ENCODE measurements around the gene ZAR1L. TPM values are rescaled to one million over a fixed set of nuclear protein-coding genes. Genes with fewer than 3 reads are reported as not detected.

ZAR1L gene
- total and polyA plus RNA-seq, 9 of the 15 experiments (the other 6 are each of a cell fraction or from before 2014, with no cell fraction given): not detected

DNA sequence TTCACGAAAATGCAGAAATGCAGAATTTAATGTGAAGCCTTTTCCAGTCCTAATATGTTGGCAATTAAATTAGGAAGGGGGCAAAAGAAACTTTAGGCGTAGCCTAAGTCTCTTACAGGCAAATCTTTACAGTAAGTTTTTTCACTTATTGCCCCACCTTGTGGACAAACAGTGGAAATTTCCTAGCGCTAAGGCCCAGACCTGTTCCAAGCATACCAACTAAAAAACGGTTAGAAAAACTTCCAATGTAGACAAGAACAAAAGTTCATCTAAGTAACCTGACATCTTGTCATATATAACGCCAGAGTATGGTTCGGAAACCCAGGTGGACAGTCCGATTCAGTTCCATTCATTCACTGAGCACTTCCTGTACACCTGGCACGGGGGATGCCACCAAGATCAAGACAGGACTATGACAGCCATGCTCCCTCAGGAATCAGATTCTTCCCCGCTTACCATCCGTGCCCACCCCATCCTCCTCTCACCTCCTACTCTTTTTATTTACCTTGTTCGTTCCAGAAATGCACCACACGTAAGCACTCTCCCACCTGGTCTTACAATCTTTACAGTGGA is 4.9 kb downstream of the ZAR1L start:
- ChIA-PET POLR2A (no interaction called here), CTCF (ENCODE audit: low intra/inter-chr PET ratio) (interaction anchor here (0.9 to 1.4 kb wide), 5 partner anchors 63 to 400 kb away, joined by 3 to 9 read pairs (median 4); no protein-coding TSS in a partner anchor)
- no peaks in the 10 kb centered on the region for H3K9me3 ChIP-seq (replicated peaks; ENCODE audit: control insufficient read depth, insufficient read depth, low read depth, low read length)
- H3K4me3 ChIP-seq: no peak overlapping the region
- H3K9ac ChIP-seq (ENCODE audit: insufficient read depth in 1 of 2, low read depth in 2 of 2, low read length in 2 of 2): no peak overlapping the region
- no peaks in the 10 kb centered on the region for H3K27me3 ChIP-seq (ENCODE audit: control insufficient read depth in 2 of 2, insufficient read depth in 2 of 2, low read length in 2 of 2)
- peak overlapping the region; percentile 44; the same call in 1 of the 2 replicates for H2AFZ ChIP-seq (ENCODE audit: low read depth, low read length)
- ATAC-seq (peak; percentile 88), DNase-seq (ENCODE audit: extremely low read depth in 1 of 4, low spot score in 3 of 4) (peak; percentile 14 to 53 (median 15)), FAIRE-seq (peak; percentile 84)
- in situ Hi-C loops (cut with MboI) (loop anchor here (25.0 kb wide), 1 partner anchor 398 kb away; no protein-coding TSS in a partner anchor), intact Hi-C loops (cut with micrococcal nuclease) (loop anchor here (1.0 to 5.0 kb wide), 2 partner anchors 64 to 288 kb away; no protein-coding TSS in a partner anchor)
- H3K79me2 ChIP-seq (ENCODE audit: control insufficient read depth, insufficient read depth, low read length): no peaks in the 10 kb centered on the region
- H3K9me1 ChIP-seq (ENCODE audit: control insufficient read depth, insufficient read depth, low read length): no peaks in the 10 kb centered on the region
- no peaks in the 10 kb centered on the region for H3K36me3 ChIP-seq (ENCODE audit: control insufficient read depth, insufficient read depth, low read length)
- no peak overlapping the region for H3K4me2 ChIP-seq (ENCODE audit: insufficient read depth, low read length)
- no peak overlapping the region for H3K27ac ChIP-seq (ENCODE audit: extremely low read depth, low read depth, low read length)
- BruUV-seq (replicated peaks): no TSS peak
- 10% methylated on average over 12 of the region's 12 CpGs for WGBS (ENCODE audit: insufficient coverage, low coverage, missing lambda C conversion rate)
- no peaks in the 10 kb centered on the region for H4K20me1 ChIP-seq (replicated peaks; ENCODE audit: control insufficient read depth, insufficient read depth, low read length)
- H3K4me1 ChIP-seq (replicated peaks in 1 of 2; ENCODE audit: control insufficient read depth in 2 of 2, insufficient read depth in 2 of 2, low read length in 2 of 2): peaks cover 0 to 7% of the 10 kb centered on the region in 2 experiments; a peak in 2 of 5 replicates
- TF ChIP-seq, protein P1, sequence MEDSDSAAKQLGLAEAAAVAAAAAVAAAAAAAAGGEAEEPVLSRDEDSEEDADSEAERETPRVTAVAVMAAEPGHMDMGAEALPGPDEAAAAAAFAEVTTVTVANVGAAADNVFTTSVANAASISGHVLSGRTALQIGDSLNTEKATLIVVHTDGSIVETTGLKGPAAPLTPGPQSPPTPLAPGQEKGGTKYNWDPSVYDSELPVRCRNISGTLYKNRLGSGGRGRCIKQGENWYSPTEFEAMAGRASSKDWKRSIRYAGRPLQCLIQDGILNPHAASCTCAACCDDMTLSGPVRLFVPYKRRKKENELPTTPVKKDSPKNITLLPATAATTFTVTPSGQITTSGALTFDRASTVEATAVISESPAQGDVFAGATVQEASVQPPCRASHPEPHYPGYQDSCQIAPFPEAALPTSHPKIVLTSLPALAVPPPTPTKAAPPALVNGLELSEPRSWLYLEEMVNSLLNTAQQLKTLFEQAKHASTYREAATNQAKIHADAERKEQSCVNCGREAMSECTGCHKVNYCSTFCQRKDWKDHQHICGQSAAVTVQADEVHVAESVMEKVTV (CRISPR knock-in tag; IDR thresholded peaks at IDR 0.05): 0 out of 2 replicates have a peak, but pooled peaks have one; percentile 10
- TF ChIP-seq CCAR2 (IDR thresholded peaks at IDR 0.05; ENCODE audit: low read depth, low read length): no peak
- TF ChIP-seq, protein P2, sequence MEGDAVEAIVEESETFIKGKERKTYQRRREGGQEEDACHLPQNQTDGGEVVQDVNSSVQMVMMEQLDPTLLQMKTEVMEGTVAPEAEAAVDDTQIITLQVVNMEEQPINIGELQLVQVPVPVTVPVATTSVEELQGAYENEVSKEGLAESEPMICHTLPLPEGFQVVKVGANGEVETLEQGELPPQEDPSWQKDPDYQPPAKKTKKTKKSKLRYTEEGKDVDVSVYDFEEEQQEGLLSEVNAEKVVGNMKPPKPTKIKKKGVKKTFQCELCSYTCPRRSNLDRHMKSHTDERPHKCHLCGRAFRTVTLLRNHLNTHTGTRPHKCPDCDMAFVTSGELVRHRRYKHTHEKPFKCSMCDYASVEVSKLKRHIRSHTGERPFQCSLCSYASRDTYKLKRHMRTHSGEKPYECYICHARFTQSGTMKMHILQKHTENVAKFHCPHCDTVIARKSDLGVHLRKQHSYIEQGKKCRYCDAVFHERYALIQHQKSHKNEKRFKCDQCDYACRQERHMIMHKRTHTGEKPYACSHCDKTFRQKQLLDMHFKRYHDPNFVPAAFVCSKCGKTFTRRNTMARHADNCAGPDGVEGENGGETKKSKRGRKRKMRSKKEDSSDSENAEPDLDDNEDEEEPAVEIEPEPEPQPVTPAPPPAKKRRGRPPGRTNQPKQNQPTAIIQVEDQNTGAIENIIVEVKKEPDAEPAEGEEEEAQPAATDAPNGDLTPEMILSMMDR (IDR thresholded peaks at IDR 0.05 in 2 of 3, conservative IDR thresholded peaks at IDR 0.05 in 1 of 3; ENCODE audit: insufficient read depth in 2 of 3, low read depth in 1 of 3, low read length in 3 of 3): peak; percentile 43 to 64 (median 54); a peak in 5 of 6 replicates
- peak; percentile 63 to 68 for TF ChIP-seq RAD21 (CRISPR knock-in tag; conservative IDR thresholded peaks at IDR 0.05 in 1 of 2, IDR thresholded peaks at IDR 0.05 in 1 of 2)
- TF ChIP-seq HMG20A (CRISPR knock-in tag; conservative IDR thresholded peaks at IDR 0.05): no peak
- TF ChIP-seq, protein P3, sequence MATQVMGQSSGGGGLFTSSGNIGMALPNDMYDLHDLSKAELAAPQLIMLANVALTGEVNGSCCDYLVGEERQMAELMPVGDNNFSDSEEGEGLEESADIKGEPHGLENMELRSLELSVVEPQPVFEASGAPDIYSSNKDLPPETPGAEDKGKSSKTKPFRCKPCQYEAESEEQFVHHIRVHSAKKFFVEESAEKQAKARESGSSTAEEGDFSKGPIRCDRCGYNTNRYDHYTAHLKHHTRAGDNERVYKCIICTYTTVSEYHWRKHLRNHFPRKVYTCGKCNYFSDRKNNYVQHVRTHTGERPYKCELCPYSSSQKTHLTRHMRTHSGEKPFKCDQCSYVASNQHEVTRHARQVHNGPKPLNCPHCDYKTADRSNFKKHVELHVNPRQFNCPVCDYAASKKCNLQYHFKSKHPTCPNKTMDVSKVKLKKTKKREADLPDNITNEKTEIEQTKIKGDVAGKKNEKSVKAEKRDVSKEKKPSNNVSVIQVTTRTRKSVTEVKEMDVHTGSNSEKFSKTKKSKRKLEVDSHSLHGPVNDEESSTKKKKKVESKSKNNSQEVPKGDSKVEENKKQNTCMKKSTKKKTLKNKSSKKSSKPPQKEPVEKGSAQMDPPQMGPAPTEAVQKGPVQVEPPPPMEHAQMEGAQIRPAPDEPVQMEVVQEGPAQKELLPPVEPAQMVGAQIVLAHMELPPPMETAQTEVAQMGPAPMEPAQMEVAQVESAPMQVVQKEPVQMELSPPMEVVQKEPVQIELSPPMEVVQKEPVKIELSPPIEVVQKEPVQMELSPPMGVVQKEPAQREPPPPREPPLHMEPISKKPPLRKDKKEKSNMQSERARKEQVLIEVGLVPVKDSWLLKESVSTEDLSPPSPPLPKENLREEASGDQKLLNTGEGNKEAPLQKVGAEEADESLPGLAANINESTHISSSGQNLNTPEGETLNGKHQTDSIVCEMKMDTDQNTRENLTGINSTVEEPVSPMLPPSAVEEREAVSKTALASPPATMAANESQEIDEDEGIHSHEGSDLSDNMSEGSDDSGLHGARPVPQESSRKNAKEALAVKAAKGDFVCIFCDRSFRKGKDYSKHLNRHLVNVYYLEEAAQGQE (IDR thresholded peaks at IDR 0.05; ENCODE audit: borderline replicate concordance): peak; percentile 32
- TF ChIP-seq, protein P3 (CRISPR knock-in tag; IDR thresholded peaks at IDR 0.05; ENCODE audit: low read depth): no peak
- TF ChIP-seq SMC3 (conservative IDR thresholded peaks at IDR 0.05; ENCODE audit: insufficient read depth, low read depth, low read length): peak; percentile 23; the same call in 1 of the 2 replicates

Data from K562 (cell line).